Cardiac muscle cell (in vitro differentiated cells and primary cell): ENCODE data around the gene EXOC3L2. TPM values are rescaled to one million over a fixed set of nuclear protein-coding genes. Genes with fewer than 3 reads are reported as not detected.

Experiments
- DNase-seq, 2 donors: peaks; one replicate each; pipeline versions ENCODE4 v3.0.0 to v3.0.0-alpha.2; 2010 to 2017; ENCODE audit warnings: low read depth in 1 of 2, low spot score in 1 of 2
- H3K27ac ChIP-seq: fragments of 200-600 bp; sonication (generic); 2 replicates; pipeline ENCODE4 v1.5.1; 2016
- H3K27me3 ChIP-seq: fragments of 200-600 bp; sonication (generic); 2 replicates; pipeline ENCODE4 v1.6.0; 2016; ENCODE audit warnings: control low read depth
- H3K36me3 ChIP-seq: fragments of 200-600 bp; sonication (generic); 2 replicates; pipeline ENCODE4 v1.5.1; 2016; ENCODE audit warnings: control low read depth
- H3K4me1 ChIP-seq: fragments of 200-600 bp; sonication (generic); 2 replicates; pipeline ENCODE4 v1.8.1; 2017; ENCODE audit warnings: low read depth, mild to moderate bottlenecking, mixed run types
- H3K4me3 ChIP-seq: fragments of 200-600 bp; sonication (generic); 2 replicates; pipeline ENCODE4 v1.5.1; 2016; ENCODE audit warnings: mild to moderate bottlenecking
- H3K9me3 ChIP-seq: fragments of 200-600 bp; sonication (generic); 2 replicates; pipeline ENCODE4 v1.5.1; 2017; ENCODE audit warnings: low read depth, mild to moderate bottlenecking, control low read depth
- CTCF ChIP-seq: IDR thresholded peaks from 2 replicates; pipeline ENCODE4 v1.5.1; 2012; ENCODE audit warnings: low read depth, mild to moderate bottlenecking, low read length
- polyA plus RNA-seq: library from polyadenylated mRNA; unstranded; fragments of >200 nt; fragmentation: Nextera tagmentation; extraction: Ambion mirVana; gene quantifications from 2 replicates; pipeline ENCODE4 v1.2.1, GENCODE V29; 2016
- total RNA-seq: library from RNA; depleted of rRNA; stranded (reverse); fragments of >200 nt; gene quantifications from 2 replicates; pipeline ENCODE4 v1.2.3, GENCODE V29; 2016

The EXOC3L2 gene
- total and polyA plus RNA-seq, 2 experiments from 2014 or later, result 1.5 to 2.2 TPM

GRCh38 chr19:45178262-45179071, 66.7 kb downstream of the EXOC3L2 start, which contains the start of gene BLOC1S3:
Gene BLOC1S3 (plus strand): TSS chr19:45178784. CDS start chr19:45179297, 513 bp downstream.
- TF ChIP-seq CTCF, result peak; percentile 38
- peak within 1 kb of the TSS; percentile 88 for H3K4me3 ChIP-seq

GRCh38 chr19:45177817-45178261, 67.4 kb downstream of the EXOC3L2 start, which contains the start of gene TRAPPC6A:
Gene TRAPPC6A (minus strand): TSS chr19:45178237. CDS start chr19:45178218, 19 bp downstream.
- peaks cover 4% of the 10 kb centered on the region for H3K4me1 ChIP-seq
- peak within 1 kb of the TSS; percentile 91 for H3K27ac ChIP-seq
- H3K27me3 ChIP-seq, result no peaks in the 10 kb centered on the region
- no peak for TF ChIP-seq CTCF
- DNase-seq, result no peak
- H3K36me3 ChIP-seq, result no peaks in the 10 kb centered on the region
- peak within 1 kb of the TSS; percentile 88 for H3K4me3 ChIP-seq
- no peaks in the 10 kb centered on the region for H3K9me3 ChIP-seq

More at GRCh38 chr19:45178262-45179071, 66.7 kb downstream of the EXOC3L2 start, which contains the start of gene BLOC1S3:
- peak within 1 kb of the TSS; percentile 91 for H3K27ac ChIP-seq
- H3K36me3 ChIP-seq, result no peaks in the 10 kb centered on the region
- peaks cover 4% of the 10 kb centered on the region for H3K4me1 ChIP-seq
- peak; percentile 100 for DNase-seq
- H3K27me3 ChIP-seq, result no peaks in the 10 kb centered on the region
- H3K9me3 ChIP-seq, result no peaks in the 10 kb centered on the region

GRCh38 chr19:45175515-45176345, 69.5 kb downstream of the EXOC3L2 start:
- DNase-seq, result no peak
- H3K36me3 ChIP-seq, result no peaks in the 10 kb centered on the region
- H3K27ac ChIP-seq, result no peak overlapping the region
- no peak overlapping the region for H3K4me3 ChIP-seq
- peaks cover 10% of the 10 kb centered on the region for H3K4me1 ChIP-seq
- TF ChIP-seq CTCF, result no peak
- no peaks in the 10 kb centered on the region for H3K27me3 ChIP-seq
- no peaks in the 10 kb centered on the region for H3K9me3 ChIP-seq

GRCh38 chr19:45173816-45174215, 71.4 kb downstream of the EXOC3L2 start:
- no peaks in the 10 kb centered on the region for H3K9me3 ChIP-seq
- no peaks in the 10 kb centered on the region for H3K27me3 ChIP-seq
- H3K4me1 ChIP-seq, result peaks cover 10% of the 10 kb centered on the region
- H3K36me3 ChIP-seq, result no peaks in the 10 kb centered on the region
- H3K4me3 ChIP-seq, result no peak overlapping the region
- no peak for DNase-seq
- H3K27ac ChIP-seq, result no peak overlapping the region
- TF ChIP-seq CTCF, result no peak

- no peaks in the 10 kb centered on the region for H3K27me3 ChIP-seq
- DNase-seq, result no peak
- H3K4me3 ChIP-seq, result no peak overlapping the region
- no peaks in the 10 kb centered on the region for H3K9me3 ChIP-seq
- peaks cover 10% of the 10 kb centered on the region for H3K4me1 ChIP-seq
- TF ChIP-seq CTCF, result no peak
- H3K36me3 ChIP-seq, result no peaks in the 10 kb centered on the region
- H3K27ac ChIP-seq, result no peak overlapping the region
These were observed 72.5 kb downstream of the EXOC3L2 start for GRCh38 chr19:45172611-45173208.
